ENCODE data around the gene SORT1. TPM values are rescaled to one million over a fixed set of nuclear protein-coding genes. Genes with fewer than 3 reads are reported as not detected.
A peak's percentile ranks its signal among the peaks of the same experiment; 100 is the strongest.

Gene SORT1
- polyA plus RNA-seq, 3 donors: 21.3 to 41.1 (median 35.3) TPM

GRCh38 chr1:109277434-109278204 lies 120.1 kb downstream of the SORT1 start:
- peak; percentile 42 to 62 (median 58) for DNase-seq
- peaks cover 25% of the 10 kb centered on the region for H3K79me2 ChIP-seq (ENCODE audit: insufficient read depth, low read length)
- Mint-ChIP-seq H3K36me3 (peaks cover 14 to 22% of the 10 kb centered on the region in 2 donors), H3K4me1 (peaks cover 61% of the 10 kb centered on the region), H3K9me3 (no peaks in the 10 kb centered on the region), H3K4me3 (no peak overlapping the region), H3K27ac (peak overlapping the region in 1 of 7 donors; percentile 48), H3K27me3 (ENCODE audit: low read depth in 3 of 3) (peaks cover 4 to 10% (median 8%) of the 10 kb centered on the region in 3 donors)
- H3K9me3 ChIP-seq (replicated peaks in 1 of 2; ENCODE audit: control insufficient read depth in 1 of 2, insufficient read depth in 1 of 2, low read length in 2 of 2): no peaks in the 10 kb centered on the region
- H3K27me3 ChIP-seq (ENCODE audit: control insufficient read depth in 2 of 2, insufficient read depth in 2 of 2, low read length in 2 of 2): no peaks in the 10 kb centered on the region
- peaks cover 39 to 52% of the 10 kb centered on the region in 2 donors for H3K4me1 ChIP-seq (ENCODE audit: control insufficient read depth in 1 of 2, insufficient read depth in 2 of 2, low read length in 2 of 2)
- no peak overlapping the region for H2AFZ ChIP-seq (ENCODE audit: insufficient read depth, low read depth, low read length, poor library complexity, severe bottlenecking)
- WGBS (ENCODE audit: insufficient coverage): 75% methylated on average over 6 of the region's 7 CpGs
- peaks cover 7 to 25% of the 10 kb centered on the region in 2 donors for H3K36me3 ChIP-seq (replicated peaks in 1 of 2; ENCODE audit: control insufficient read depth in 1 of 2, insufficient read depth in 2 of 2, low read length in 2 of 2)
- no peaks in the 10 kb centered on the region for H4K20me1 ChIP-seq (ENCODE audit: insufficient read depth, low read length)
- peak; percentile 98 for TF ChIP-seq CTCF (IDR thresholded peaks at IDR 0.05)
- H3K9ac ChIP-seq (ENCODE audit: insufficient read depth, low read length, poor library complexity, severe bottlenecking): no peak overlapping the region
- H3K27ac ChIP-seq (ENCODE audit: low read depth in 1 of 2, low read length in 2 of 2): no peak overlapping the region
- H3K4me3 ChIP-seq (replicated peaks in 1 of 3; ENCODE audit: low read depth in 2 of 3, low read length in 3 of 3): no peak overlapping the region
- H3K4me2 ChIP-seq (replicated peaks; ENCODE audit: extremely low read depth, low read length, poor library complexity, severe bottlenecking): no peak overlapping the region
- intact Hi-C loops (cut with micrococcal nuclease): loop anchor here (2.0 to 10.0 kb wide), 3 partner anchors 121 to 257 kb away; partner anchors contain the start of gene GPR61 (in 1 of the 2)

- Mint-ChIP-seq H3K4me1 (peaks cover 43% of the 10 kb centered on the region), H3K27me3 (ENCODE audit: low read depth in 3 of 3) (peaks cover 4 to 10% (median 8%) of the 10 kb centered on the region in 3 donors), H3K4me3 (no peak overlapping the region), H3K36me3 (peaks cover 11 to 17% of the 10 kb centered on the region in 2 donors), H3K9me3 (no peaks in the 10 kb centered on the region), H3K27ac (peak overlapping the region in 1 of 7 donors; percentile 76)
- H3K4me1 ChIP-seq (ENCODE audit: control insufficient read depth in 1 of 2, insufficient read depth in 2 of 2, low read length in 2 of 2): peaks cover 21 to 34% of the 10 kb centered on the region in 2 donors
- H3K27ac ChIP-seq (ENCODE audit: low read depth in 1 of 2, low read length in 2 of 2): no peak overlapping the region
- H2AFZ ChIP-seq (ENCODE audit: insufficient read depth, low read depth, low read length, poor library complexity, severe bottlenecking): no peak overlapping the region
- H3K9ac ChIP-seq (ENCODE audit: insufficient read depth, low read length, poor library complexity, severe bottlenecking): no peak overlapping the region
- peaks cover 8% of the 10 kb centered on the region for H3K79me2 ChIP-seq (ENCODE audit: insufficient read depth, low read length)
- no peak overlapping the region for H3K4me3 ChIP-seq (replicated peaks in 1 of 3; ENCODE audit: low read depth in 2 of 3, low read length in 3 of 3)
- no peaks in the 10 kb centered on the region for H3K9me3 ChIP-seq (replicated peaks in 1 of 2; ENCODE audit: control insufficient read depth in 1 of 2, insufficient read depth in 1 of 2, low read length in 2 of 2)
- intact Hi-C loops (cut with micrococcal nuclease): loop anchor here (2.0 to 10.0 kb wide), 3 partner anchors 123 to 259 kb away; partner anchors contain the start of gene GPR61 (in 1 of the 2)
- DNase-seq: no peak
- H3K36me3 ChIP-seq (replicated peaks in 1 of 2; ENCODE audit: control insufficient read depth in 1 of 2, insufficient read depth in 2 of 2, low read length in 2 of 2): peaks cover 7 to 25% of the 10 kb centered on the region in 2 donors
- H3K27me3 ChIP-seq (ENCODE audit: control insufficient read depth in 2 of 2, insufficient read depth in 2 of 2, low read length in 2 of 2): no peaks in the 10 kb centered on the region
- 93% methylated on average over 9 of the region's 9 CpGs for WGBS (ENCODE audit: insufficient coverage)
- H4K20me1 ChIP-seq (ENCODE audit: insufficient read depth, low read length): no peaks in the 10 kb centered on the region
- no peak for TF ChIP-seq CTCF (IDR thresholded peaks at IDR 0.05)
- H3K4me2 ChIP-seq (replicated peaks; ENCODE audit: extremely low read depth, low read length, poor library complexity, severe bottlenecking): no peak overlapping the region
Measured at GRCh38 chr1:109275706-109276345, 121.9 kb downstream of the SORT1 start.
